ENCODE measurements around the gene SLC26A2.

GRCh38 chr5:149942199-149942598 lies 18.4 kb upstream of the SLC26A2 start:
- TF ChIP-seq CTCF (IDR thresholded peaks at IDR 0.05): no peak
- no peak for TF ChIP-seq POLR2A (IDR thresholded peaks at IDR 0.05)

All from thyroid gland (tissue), 4 donors.